HepG2 (cell line): ENCODE results near the gene JPH2. TPM values are rescaled to one million over a fixed set of nuclear protein-coding genes. Genes with fewer than 3 reads are reported as not detected.
A peak's percentile ranks its signal among the peaks of the same experiment; 100 is the strongest.

Experiments
- ARNT ChIP-seq: fragments of 450-650 bp; IDR thresholded peaks from 2 replicates; pipeline ENCODE4 v1.6.1; 2017
- CAMTA2 ChIP-seq: sonication (generic); formaldehyde crosslinking; IDR thresholded peaks from 2 replicates; pipeline ENCODE4 v1.4.0; 2020; ENCODE audit warnings: mild to moderate bottlenecking, missing genetic modification reagents, borderline replicate concordance
- FOXA1 ChIP-seq, 2 experiments: fragments of 450-650 bp in 1 of 2; sonication (generic) in 1 of 2; formaldehyde crosslinking in 1 of 2; IDR thresholded peaks; 2 replicates each; pipeline versions ENCODE4 v1.4.0 to v1.6.1; 2016 to 2020; ENCODE audit warnings: missing genetic modification reagents in 1 of 2
- FOXA3 ChIP-seq: IDR thresholded peaks from 2 replicates; pipeline ENCODE4 v1.6.1; 2016; ENCODE audit warnings: missing genetic modification reagents, missing compliant biosample characterization
- FOXM1 ChIP-seq: sonication (generic); formaldehyde crosslinking; IDR thresholded peaks from 2 replicates; pipeline ENCODE4 v1.5.0; 2020; ENCODE audit warnings: missing genetic modification reagents
- GLI4 ChIP-seq: sonication (generic); formaldehyde crosslinking; IDR thresholded peaks from 2 replicates; pipeline ENCODE4 v1.5.1; 2020; ENCODE audit warnings: missing genetic modification reagents, mild to moderate bottlenecking, moderate library complexity, borderline replicate concordance
- GTF2F1 ChIP-seq: fragments of 150-350 bp; IDR thresholded peaks from 2 replicates; pipeline ENCODE4 v1.6.1; 2014; ENCODE audit warnings: low read length
- HOXA3 ChIP-seq: sonication (generic); formaldehyde crosslinking; IDR thresholded peaks from 2 replicates; pipeline ENCODE4 v1.5.0; 2020; ENCODE audit warnings: missing genetic modification reagents
- KAT8 ChIP-seq: IDR thresholded peaks from 2 replicates; pipeline ENCODE4 v1.6.1; 2016; ENCODE audit warnings: missing genetic modification reagents, missing compliant biosample characterization
- MEIS1 ChIP-seq: sonication (generic); formaldehyde crosslinking; IDR thresholded peaks from 2 replicates; pipeline ENCODE4 v1.9.0; 2021; ENCODE audit warnings: mild to moderate bottlenecking, missing genetic modification reagents, moderate library complexity, borderline replicate concordance
- MTA1 ChIP-seq: sonication (generic); formaldehyde crosslinking; IDR thresholded peaks from 2 replicates; pipeline ENCODE4 v1.4.0; 2020; ENCODE audit warnings: missing genetic modification reagents, mild to moderate bottlenecking, borderline replicate concordance
- MTERF4 ChIP-seq: sonication (generic); formaldehyde crosslinking; IDR thresholded peaks from 2 replicates; pipeline ENCODE4 v1.8.0; 2023; ENCODE audit warnings: mild to moderate bottlenecking, missing genetic modification reagents
- MXD3 ChIP-seq: IDR thresholded peaks from 2 replicates; pipeline ENCODE4 v1.6.1; 2016; ENCODE audit warnings: mild to moderate bottlenecking, missing biosample characterization, missing genetic modification reagents
- SATB2 ChIP-seq: sonication (generic); formaldehyde crosslinking; IDR thresholded peaks from 2 replicates; pipeline ENCODE4 v1.5.0; 2020; ENCODE audit warnings: missing genetic modification reagents
- SP1 ChIP-seq, 2 experiments: fragments of 450-650 bp in 1 of 2; sonication (generic) in 1 of 2; formaldehyde crosslinking in 1 of 2; IDR thresholded peaks; 2 replicates each; pipeline versions ENCODE4 v1.4.0 to v1.6.1; 2016 to 2020; ENCODE audit warnings: missing genetic modification reagents in 1 of 2
- ZBTB21 ChIP-seq: sonication (generic); formaldehyde crosslinking; IDR thresholded peaks from 2 replicates; pipeline ENCODE4 v1.4.0; 2020; ENCODE audit warnings: missing genetic modification reagents
- ZNF224 ChIP-seq: sonication (generic); formaldehyde crosslinking; IDR thresholded peaks from 2 replicates; pipeline ENCODE4 v1.5.0; 2020; ENCODE audit warnings: mild to moderate bottlenecking, missing genetic modification reagents
- ZNF326 ChIP-seq: sonication (generic); formaldehyde crosslinking; IDR thresholded peaks from 2 replicates; pipeline ENCODE4 v1.4.0; 2020; ENCODE audit warnings: missing genetic modification reagents, borderline replicate concordance
- ZNF33A ChIP-seq: sonication (generic); formaldehyde crosslinking; IDR thresholded peaks from 2 replicates; pipeline ENCODE4 v1.5.1; 2020; ENCODE audit warnings: missing genetic modification reagents, mild to moderate bottlenecking, moderate library complexity, borderline replicate concordance
- ZNF598 ChIP-seq: sonication (generic); formaldehyde crosslinking; IDR thresholded peaks from 2 replicates; pipeline ENCODE4 v1.5.1; 2020; ENCODE audit warnings: mild to moderate bottlenecking, missing genetic modification reagents, borderline replicate concordance
- ZNF775 ChIP-seq: sonication (generic); formaldehyde crosslinking; IDR thresholded peaks from 2 replicates; pipeline ENCODE4 v1.4.0; 2020; ENCODE audit warnings: missing genetic modification reagents, mild to moderate bottlenecking, moderate library complexity, borderline replicate concordance
- ZNF841 ChIP-seq: sonication (generic); formaldehyde crosslinking; IDR thresholded peaks from 2 replicates; pipeline ENCODE4 v1.8.1; 2023; ENCODE audit warnings: missing genetic modification reagents, borderline replicate concordance
- polyA plus RNA-seq, 8 experiments: library from polyadenylated mRNA; depleted of rRNA in 3 of 8; stranded (reverse) in 7 of 8; unstranded in 1 of 8; fragments of >200 nt; fragmentation: Illumina TruSeq in 4 of 8; extraction: Trizol in 4 of 8; gene quantifications; 2 replicates each; pipeline versions ENCODE4 v1.2.1 to v1.2.3, GENCODE V29; 2011 to 2016; ENCODE audit warnings: low read depth in 4 of 8, missing spikeins in 1 of 8, mixed read lengths in 1 of 8; ENCODE audit not compliant: insufficient read depth in 1 of 8
- total RNA-seq, 5 experiments: library from RNA; depleted of rRNA; stranded (reverse); fragments of >200 nt; fragmentation: Illumina TruSeq; extraction: Trizol; gene quantifications; 2 replicates each; pipeline ENCODE4 v1.2.3, GENCODE V29; 2016; ENCODE audit warnings: low read depth in 1 of 5
- TF ChIP-seq, protein P1 (sequence below): sonication (generic); formaldehyde crosslinking; IDR thresholded peaks from 2 replicates; pipeline ENCODE4 v1.4.0; 2020; ENCODE audit warnings: mild to moderate bottlenecking, missing genetic modification reagents
- TF ChIP-seq, protein P2 (sequence below): IDR thresholded peaks from 2 replicates; pipeline ENCODE4 v1.6.1; 2018; ENCODE audit warnings: missing genetic modification reagents

Gene JPH2
- total and polyA plus RNA-seq, 2 of the 13 experiments (the other 11 are each of a cell fraction or from before 2014, with no cell fraction given), result 0.42 TPM; not detected in 1

DNA sequence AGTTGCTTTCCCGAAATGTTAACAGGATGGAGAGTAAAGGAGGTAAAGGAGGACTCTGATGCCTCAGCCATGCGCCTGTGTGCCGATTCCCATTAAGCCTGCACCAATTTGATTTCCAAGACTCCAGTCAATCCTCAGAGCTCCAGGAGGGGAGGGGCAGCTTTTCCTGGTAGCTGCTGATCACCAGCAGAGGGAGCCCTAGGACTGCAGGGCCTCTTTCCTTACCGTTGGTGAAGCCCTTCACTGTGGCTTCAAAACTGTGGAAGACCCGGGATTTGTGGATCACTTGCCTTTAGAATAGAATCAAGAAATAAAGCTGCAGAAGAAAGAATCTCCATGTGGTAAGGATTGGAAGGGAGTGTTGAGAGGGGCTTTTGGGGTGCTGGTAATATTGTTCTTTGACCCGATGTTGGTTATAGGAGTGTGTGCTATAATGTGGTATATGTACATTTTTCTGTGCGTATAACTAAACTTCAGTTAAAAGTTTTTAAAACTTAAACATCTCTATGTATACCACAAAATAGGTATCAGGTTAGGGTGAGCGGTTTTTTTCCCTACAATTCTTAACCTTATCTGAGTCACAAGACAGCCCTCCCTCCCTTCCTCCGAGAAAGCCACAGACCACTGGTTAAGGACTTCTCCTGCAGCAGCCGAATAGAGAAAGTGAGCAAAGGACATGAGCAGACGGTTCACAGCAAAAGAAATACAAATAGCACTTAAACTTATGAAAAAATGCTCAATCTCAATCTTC, 30.5 kb upstream of the JPH2 start (continued):
- TF ChIP-seq, protein P1, sequence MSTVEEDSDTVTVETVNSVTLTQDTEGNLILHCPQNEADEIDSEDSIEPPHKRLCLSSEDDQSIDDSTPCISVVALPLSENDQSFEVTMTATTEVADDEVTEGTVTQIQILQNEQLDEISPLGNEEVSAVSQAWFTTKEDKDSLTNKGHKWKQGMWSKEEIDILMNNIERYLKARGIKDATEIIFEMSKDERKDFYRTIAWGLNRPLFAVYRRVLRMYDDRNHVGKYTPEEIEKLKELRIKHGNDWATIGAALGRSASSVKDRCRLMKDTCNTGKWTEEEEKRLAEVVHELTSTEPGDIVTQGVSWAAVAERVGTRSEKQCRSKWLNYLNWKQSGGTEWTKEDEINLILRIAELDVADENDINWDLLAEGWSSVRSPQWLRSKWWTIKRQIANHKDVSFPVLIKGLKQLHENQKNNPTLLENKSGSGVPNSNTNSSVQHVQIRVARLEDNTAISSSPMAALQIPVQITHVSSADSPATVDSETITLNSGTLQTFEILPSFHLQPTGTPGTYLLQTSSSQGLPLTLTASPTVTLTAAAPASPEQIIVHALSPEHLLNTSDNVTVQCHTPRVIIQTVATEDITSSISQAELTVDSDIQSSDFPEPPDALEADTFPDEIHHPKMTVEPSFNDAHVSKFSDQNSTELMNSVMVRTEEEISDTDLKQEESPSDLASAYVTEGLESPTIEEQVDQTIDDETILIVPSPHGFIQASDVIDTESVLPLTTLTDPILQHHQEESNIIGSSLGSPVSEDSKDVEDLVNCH (CRISPR knock-in tag), result no peak
- TF ChIP-seq ZNF224 (no peak), MTERF4 (CRISPR knock-in tag) (peak; percentile 82; the same call in 1 of the 2 replicates), ZBTB21 (no peak), ZNF841 (CRISPR knock-in tag) (no peak), MXD3 (no peak), FOXA1 (IDR thresholded peaks at IDR 0.05) (no peak), FOXA1 (CRISPR knock-in tag; IDR thresholded peaks at IDR 0.05) (no peak), SP1 (IDR thresholded peaks at IDR 0.05) (no peak), SP1 (CRISPR knock-in tag; IDR thresholded peaks at IDR 0.05) (no peak), CAMTA2 (CRISPR knock-in tag) (no peak), ZNF33A (no peak), HOXA3 (no peak; the same call in 1 of the 2 replicates), ZNF598 (no peak), KAT8 (CRISPR knock-in tag) (peak; percentile 64), MEIS1 (no peak), GLI4 (CRISPR knock-in tag) (no peak), MTA1 (CRISPR knock-in tag) (no peak), SATB2 (CRISPR knock-in tag) (no peak), ARNT (no peak), GTF2F1 (no peak), FOXM1 (CRISPR knock-in tag) (no peak), ZNF326 (no peak), ZNF775 (no peak), FOXA3 (peak; percentile 48; the same call in 1 of the 2 replicates)
- TF ChIP-seq, protein P2, sequence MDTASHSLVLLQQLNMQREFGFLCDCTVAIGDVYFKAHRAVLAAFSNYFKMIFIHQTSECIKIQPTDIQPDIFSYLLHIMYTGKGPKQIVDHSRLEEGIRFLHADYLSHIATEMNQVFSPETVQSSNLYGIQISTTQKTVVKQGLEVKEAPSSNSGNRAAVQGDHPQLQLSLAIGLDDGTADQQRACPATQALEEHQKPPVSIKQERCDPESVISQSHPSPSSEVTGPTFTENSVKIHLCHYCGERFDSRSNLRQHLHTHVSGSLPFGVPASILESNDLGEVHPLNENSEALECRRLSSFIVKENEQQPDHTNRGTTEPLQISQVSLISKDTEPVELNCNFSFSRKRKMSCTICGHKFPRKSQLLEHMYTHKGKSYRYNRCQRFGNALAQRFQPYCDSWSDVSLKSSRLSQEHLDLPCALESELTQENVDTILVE (CRISPR knock-in tag), result peak; percentile 64; the same call in 1 of the 2 replicates
